NT2/D1 (cell line): ENCODE results near the gene COBL.

ENCODE experiments used
- YY1 ChIP-seq: IDR thresholded peaks from 2 replicates; pipeline ENCODE4 v1.6.1; 2011; ENCODE audit not compliant: insufficient read length, insufficient read depth
- ZNF274 ChIP-seq: IDR thresholded peaks from 2 replicates; pipeline ENCODE4 v1.6.1; 2011; ENCODE audit warnings: mild to moderate bottlenecking, low read depth, low read length

DNA sequence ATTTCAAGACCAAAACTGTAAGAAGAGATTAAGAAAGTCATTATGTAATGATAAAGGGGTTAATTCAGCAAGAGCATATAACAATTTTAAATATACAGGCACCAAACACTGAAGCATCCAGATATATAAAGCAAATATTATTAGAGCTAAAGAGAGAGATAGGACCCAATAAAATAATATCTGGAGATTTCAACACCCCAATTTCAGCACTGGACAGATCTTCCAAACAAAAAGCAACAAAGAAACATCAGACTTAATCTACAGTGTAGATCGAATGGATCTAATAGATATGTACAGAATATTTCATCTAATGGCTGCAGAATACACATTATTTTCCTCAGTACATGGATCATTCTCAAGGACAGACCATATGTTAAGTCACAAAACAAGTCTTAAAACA lies 151.3 kb downstream of the COBL start:
- TF ChIP-seq YY1 (no peak), ZNF274 (no peak)
